HG02970 (cell line): ENCODE data around the gene STAB2.
"Not testable (repeated sequence)": the region's sequence is repeated elsewhere in the genome, so short reads cannot be mapped to it uniquely, and the experiment has no call there.

Source experiments
- ATAC-seq: cut with Tn5 transposase; IDR thresholded peaks from one replicate; pipeline ENCODE4 v1.9.1; 2021; ENCODE audit warnings: mild to moderate bottlenecking, moderate library complexity, moderate number of reproducible peaks; ENCODE audit not compliant: unreplicated experiment, low FRiP score

STAB2 gene

DNA sequence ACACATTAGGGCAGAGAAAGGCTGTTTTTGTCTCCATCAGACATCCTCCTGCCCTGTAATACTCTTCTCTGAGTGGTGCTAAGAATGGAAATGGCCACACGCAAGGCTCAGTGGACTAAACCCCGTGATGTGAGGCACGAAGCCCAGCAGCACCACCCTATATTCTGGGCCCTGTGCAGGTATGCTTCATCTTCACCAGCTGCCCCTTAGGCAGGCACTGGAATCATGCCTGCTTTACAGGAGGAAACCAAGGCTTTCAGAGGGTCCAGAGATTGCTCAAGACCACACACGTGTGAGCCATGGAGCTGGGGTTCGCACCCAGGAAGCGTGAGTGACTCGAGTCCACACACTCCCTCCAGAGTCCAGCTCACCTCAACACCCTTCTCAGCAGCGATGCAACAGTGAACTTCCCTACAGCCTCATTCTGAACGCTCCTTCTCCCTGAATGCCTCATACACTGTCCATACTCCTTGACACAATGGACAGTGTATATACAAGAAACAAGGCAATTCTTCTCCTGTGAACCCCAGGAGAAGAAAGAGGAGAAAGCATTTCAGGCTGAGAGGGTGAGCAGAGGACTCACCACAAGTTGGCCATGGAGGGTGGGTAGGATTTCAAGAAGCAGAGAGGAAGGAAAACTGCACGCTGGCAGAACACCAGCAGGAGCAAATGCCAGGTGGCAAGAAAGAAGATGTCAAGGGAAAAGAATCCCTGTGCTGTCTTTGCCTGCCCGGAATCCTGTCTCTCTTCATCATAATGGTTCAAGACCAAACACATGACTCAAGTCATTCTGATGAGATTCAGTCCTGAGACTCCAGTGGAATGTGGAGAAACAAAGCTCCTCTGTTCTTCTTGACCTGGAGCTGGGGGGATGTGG, 214.9 kb downstream of the STAB2 start:
- ATAC-seq = no peak

- ATAC-seq = no peak
These were observed 215.5 kb downstream of the STAB2 start for GRCh38 chr12:103802586-103802886.

DNA sequence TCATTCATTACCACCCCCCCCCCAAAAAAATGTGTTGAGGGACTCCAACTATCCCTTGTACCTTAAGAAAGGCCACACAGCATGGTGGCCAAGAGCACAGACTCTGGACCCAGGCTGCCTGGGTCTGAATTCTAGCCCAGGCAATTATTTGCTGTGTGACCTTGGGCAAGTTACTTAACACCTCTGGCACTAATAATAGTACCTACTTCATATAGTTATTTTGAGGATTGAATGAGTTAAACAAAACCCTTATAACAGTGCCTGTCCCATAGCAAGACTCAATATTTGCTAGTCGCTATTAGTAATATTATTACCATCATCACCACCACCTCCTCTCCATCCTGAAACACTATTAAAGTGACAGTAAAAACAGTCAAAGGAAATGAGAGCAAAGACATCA, 216.8 kb downstream of the STAB2 start:
- ATAC-seq = no peak

DNA sequence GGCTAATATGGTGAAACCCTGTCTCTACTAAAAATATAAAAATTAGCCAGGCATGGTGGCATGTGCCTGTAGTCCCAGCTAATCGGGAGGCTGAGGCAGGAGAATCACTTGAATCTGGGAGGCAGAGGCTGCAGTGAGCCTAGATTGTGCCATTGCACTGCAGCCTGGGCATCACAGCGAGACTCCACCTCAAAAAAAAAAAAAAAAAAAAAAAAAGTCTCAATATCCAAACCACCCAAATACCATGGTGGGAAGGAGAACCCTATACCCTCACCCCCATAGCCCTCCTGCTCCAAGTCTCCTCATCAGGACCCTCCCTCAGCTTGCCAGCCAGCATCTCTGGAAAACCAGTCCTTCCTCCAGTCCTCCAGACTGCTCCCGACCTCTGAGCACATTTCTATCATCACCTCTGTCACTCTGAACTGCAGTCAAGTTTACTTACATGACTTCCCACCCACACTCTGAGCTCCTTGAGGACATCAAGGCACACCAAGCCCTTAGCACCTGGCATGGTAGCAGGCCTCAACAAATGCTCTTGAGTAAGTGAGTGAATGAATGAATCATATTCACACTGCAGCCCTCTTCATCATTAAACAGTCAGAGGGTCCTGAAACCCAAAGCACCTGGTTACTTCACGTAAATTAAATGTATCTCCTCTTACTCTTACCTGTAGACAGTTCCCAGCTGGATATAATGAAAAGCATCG, 218.7 kb downstream of the STAB2 start:
- no peak for ATAC-seq

- ATAC-seq = no peak
These were observed 219.7 kb downstream of the STAB2 start for GRCh38 chr12:103806803-103807202.

- no peak for ATAC-seq
These were observed 220.6 kb downstream of the STAB2 start for GRCh38 chr12:103807561-103808238.

DNA sequence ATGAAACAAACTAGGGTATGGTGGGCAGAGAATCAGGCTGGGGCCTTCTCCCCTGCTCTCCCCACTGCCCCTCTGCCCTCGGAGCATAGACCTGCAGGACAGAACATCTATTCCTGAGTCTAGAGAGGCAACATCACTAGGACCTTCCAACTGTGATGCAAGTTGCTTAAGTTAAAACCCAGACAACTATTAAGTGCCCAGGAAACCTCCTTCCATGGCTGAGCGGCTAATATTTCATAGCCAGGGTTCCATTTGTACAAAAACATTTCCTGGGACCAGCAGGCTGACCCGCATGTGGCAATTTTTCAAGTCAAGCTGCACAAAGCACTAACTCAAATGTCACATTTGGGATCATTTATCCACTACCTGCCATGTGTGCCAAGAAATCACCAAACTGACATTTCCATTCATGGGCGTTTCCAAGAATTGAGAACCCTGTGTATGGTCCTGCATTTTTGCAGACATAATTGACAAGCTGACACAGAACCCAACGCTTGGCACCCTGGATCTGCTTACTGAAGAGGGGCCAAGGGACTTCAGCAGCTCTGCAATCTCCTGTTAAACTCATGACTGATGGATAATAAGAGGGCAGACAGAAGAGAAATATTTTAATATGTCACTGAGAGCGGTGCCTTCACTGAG, 221.3 kb downstream of the STAB2 start:
- no peak for ATAC-seq

DNA sequence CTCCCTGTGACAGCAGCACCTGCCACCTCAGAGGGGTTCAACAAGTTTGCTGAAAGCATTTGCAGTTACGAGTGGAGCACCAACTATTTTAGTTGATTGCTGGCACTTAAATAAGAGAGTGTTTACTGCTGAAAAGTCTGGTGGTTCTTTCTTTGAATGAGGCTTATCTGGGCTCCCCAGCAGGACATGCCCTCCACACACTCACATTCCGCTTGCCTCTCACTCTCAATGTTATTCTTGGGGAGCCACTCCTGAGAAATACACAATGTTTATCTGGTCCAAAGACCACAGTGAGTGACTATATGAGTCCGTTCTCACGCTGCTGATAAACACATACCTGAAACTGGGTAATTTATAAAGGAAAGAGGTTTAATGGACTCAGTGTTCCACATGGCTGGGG, 222.1 kb downstream of the STAB2 start:
- no peak for ATAC-seq

DNA sequence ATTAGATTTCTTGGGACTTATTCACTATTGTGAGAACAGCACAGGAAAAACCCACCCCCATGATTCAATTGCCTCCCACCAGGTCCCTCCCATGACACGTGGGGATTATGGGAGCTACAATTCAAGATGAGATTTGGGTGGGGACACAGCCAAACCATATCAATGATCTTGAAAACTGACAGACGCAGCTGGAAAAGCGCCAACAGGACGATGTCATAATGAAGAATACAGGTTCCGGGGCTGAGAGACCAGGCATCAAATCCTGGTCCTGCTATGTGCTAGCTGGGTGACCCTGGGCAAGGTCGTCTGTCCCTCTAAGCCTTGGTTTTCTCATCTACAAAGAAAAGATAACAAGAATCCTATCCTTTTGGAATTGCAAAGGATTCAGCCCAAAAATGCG, 222.6 kb downstream of the STAB2 start:
- not testable (repeated sequence) for ATAC-seq

- ATAC-seq = no peak
These were observed 223.0 kb downstream of the STAB2 start for GRCh38 chr12:103810111-103810510.

DNA sequence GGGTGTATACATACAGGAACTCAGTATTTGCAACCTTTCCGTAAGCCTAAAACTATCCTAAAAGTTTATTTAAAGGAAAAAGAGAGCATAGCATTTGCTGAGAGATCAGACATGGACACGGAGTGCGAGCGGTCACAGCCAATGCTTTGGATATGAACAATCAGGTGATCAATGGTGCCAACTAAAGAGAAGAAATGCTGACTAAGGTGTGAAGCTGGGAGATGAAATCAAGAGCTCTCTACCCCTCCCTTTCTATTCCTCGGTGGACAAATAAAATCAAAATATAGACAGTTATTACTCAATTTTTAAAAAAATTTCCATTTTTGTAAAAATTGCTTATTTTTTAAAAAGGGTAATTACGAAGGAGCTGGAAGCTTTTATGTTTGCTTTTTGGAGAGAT, 224.7 kb downstream of the STAB2 start:
- no peak for ATAC-seq

GRCh38 chr12:103812789-103813188, 225.7 kb downstream of the STAB2 start:
- ATAC-seq = no peak

DNA sequence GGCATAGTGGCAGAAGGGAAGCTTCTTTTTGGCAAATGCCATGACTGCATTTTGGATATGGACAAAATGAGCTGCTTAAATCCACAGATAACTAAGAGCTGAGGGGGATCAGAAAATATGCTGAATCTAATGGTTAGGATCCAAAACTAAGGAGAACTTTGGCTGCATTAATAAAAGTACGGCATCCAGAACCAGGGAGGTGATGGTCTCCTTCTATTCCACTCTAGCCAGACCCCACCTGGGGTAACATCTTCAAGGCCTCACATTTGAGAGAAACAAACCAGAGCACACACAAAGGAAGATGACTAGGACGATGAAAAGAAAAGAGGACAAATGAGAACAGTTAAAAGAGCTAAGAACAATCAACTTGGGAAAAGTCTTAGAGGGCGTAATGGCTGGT, 226.4 kb downstream of the STAB2 start:
- no peak for ATAC-seq

DNA sequence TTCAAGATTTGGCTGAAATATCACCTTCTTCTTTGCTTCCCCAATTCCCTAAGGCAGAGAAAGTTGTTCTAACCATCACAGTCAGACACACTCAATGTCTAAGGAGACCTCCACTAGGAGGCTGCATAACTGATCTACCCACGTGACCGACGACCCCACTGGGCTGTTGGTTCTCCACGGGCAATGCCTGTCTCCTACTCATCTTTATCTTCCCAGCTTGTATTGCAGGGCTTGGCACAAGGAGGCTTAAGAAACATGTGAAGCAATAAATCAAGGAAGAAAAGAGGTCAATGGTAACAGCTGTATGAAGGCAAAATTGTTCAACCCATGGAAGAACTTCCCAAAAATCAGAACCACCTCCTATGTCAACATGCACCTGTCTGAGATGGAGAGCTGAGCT, 226.9 kb downstream of the STAB2 start:
- no peak for ATAC-seq

DNA sequence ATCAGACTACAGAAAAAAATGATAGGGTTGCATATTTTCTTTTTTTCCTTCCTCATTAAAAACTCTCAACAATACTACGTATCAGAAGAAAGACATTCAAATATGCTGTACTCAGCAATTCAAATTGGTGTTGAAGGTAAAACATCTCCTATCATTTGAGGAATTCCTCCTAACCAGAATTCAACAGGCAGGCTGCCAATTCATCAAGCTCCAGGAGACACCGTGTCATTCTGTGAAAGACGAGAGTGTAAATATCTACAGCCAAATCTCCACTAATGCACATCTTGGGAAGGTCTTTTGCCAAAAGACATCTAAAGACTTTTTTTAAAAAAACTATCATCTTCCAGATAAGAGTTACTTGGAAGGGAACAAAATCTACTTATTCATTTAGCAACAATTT, 227.4 kb downstream of the STAB2 start:
- ATAC-seq = no peak
